Neural cell (in vitro differentiated cells): ENCODE measurements around the gene MARK2. TPM values are rescaled to one million over a fixed set of nuclear protein-coding genes. Genes with fewer than 3 reads are reported as not detected.
"Not testable (repeated sequence)": the region's sequence is repeated elsewhere in the genome, so short reads cannot be mapped to it uniquely, and the experiment has no call there.

Experiments used
- H2AFZ ChIP-seq: fragments of 200-600, 300-800 bp; sonication (generic), shearing (Covaris generic); 2 replicates; pipeline ENCODE4 v1.6.0; 2014; ENCODE audit warnings: low read depth, mild to moderate bottlenecking, antibody characterized with exemption, low read length, moderate library complexity
- H3F3A ChIP-seq: fragments of 200-600 bp; shearing (Covaris generic); 2 replicates; pipeline ENCODE4 v1.6.1; 2016; ENCODE audit warnings: mild to moderate bottlenecking, moderate library complexity, mixed read lengths, antibody characterized with exemption, low read length; ENCODE audit not compliant: insufficient read depth, poor library complexity, severe bottlenecking
- H3K27ac ChIP-seq: fragments of 200-600, 300-800 bp; sonication (generic), shearing (Covaris generic); 2 replicates; pipeline ENCODE4 v1.5.1; 2014; ENCODE audit warnings: mild to moderate bottlenecking, low read length, moderate library complexity
- H3K27me3 ChIP-seq: fragments of 300-800, 200-600 bp; sonication (generic), shearing (Covaris generic); 2 replicates; pipeline ENCODE4 v1.6.0; 2014; ENCODE audit warnings: mild to moderate bottlenecking, low read depth, low read length, moderate library complexity; ENCODE audit not compliant: insufficient read depth
- H3K36me3 ChIP-seq: fragments of 300-800, 200-600 bp; sonication (generic), shearing (Covaris generic); 2 replicates; pipeline ENCODE4 v1.5.1; 2014; ENCODE audit warnings: mild to moderate bottlenecking, antibody characterized with exemption, low read length, moderate library complexity; ENCODE audit not compliant: insufficient read depth
- H3K4me2 ChIP-seq: fragments of 300-800, 200-600 bp; sonication (generic), shearing (Covaris generic); 2 replicates; pipeline ENCODE4 v1.6.0; 2014; ENCODE audit warnings: mild to moderate bottlenecking, low read length
- H3K4me3 ChIP-seq: fragments of 300-800, 200-600 bp; sonication (generic), shearing (Covaris generic); 2 replicates; pipeline ENCODE4 v1.5.1; 2014; ENCODE audit warnings: mild to moderate bottlenecking, low read length, moderate library complexity
- H3K79me2 ChIP-seq: fragments of 200-600 bp; shearing (Covaris generic); replicated peaks from 2 replicates; pipeline ENCODE4 v1.6.0; 2014; ENCODE audit warnings: mild to moderate bottlenecking, low read length, moderate library complexity; ENCODE audit not compliant: insufficient read depth
- H3K9ac ChIP-seq: fragments of 300-800, 200-600 bp; sonication (generic), shearing (Covaris generic); 2 replicates; pipeline ENCODE4 v1.6.1; 2016; ENCODE audit warnings: mild to moderate bottlenecking, low read length, mixed read lengths
- H3K9me2 ChIP-seq: fragments of 200-600 bp; shearing (Covaris generic); 2 replicates; pipeline ENCODE4 v1.6.1; 2016; ENCODE audit warnings: mild to moderate bottlenecking, low read length, mixed read lengths; ENCODE audit not compliant: insufficient read depth
- H3K9me3 ChIP-seq: fragments of 200-600, 300-800 bp; sonication (generic), shearing (Covaris generic); 2 replicates; pipeline ENCODE4 v1.6.1; 2016; ENCODE audit warnings: mild to moderate bottlenecking, mixed run types, low read length, moderate library complexity, mixed read lengths
- H4K20me1 ChIP-seq: fragments of 200-600 bp; shearing (Covaris generic); 2 replicates; pipeline ENCODE4 v1.6.1; 2016; ENCODE audit warnings: mild to moderate bottlenecking, mixed run types; ENCODE audit not compliant: insufficient read depth
- EP300 ChIP-seq: fragments of 450-650 bp; conservative IDR thresholded peaks from 2 replicates; pipeline ENCODE4 v1.6.1; 2014; ENCODE audit warnings: antibody characterized with exemption, mild to moderate bottlenecking, moderate library complexity; ENCODE audit not compliant: poor library complexity, severe bottlenecking
- EZH2 ChIP-seq: fragments of 200-600, 300-800 bp; shearing (Covaris generic), sonication (generic); IDR thresholded peaks from 2 replicates; pipeline ENCODE4 v1.6.1; 2014; ENCODE audit warnings: antibody characterized with exemption, low read length, borderline replicate concordance, mild to moderate bottlenecking; ENCODE audit not compliant: insufficient read depth, poor library complexity, severe bottlenecking
- MXI1 ChIP-seq: fragments of 450-650 bp; conservative IDR thresholded peaks from 2 replicates; pipeline ENCODE4 v1.6.1; 2014; ENCODE audit warnings: antibody characterized with exemption, mild to moderate bottlenecking; ENCODE audit not compliant: poor library complexity, severe bottlenecking
- POLR2AphosphoS5 ChIP-seq: IDR thresholded peaks from 2 replicates; pipeline ENCODE4 v1.6.1; 2012
- RAD21 ChIP-seq: fragments of 450-650 bp; conservative IDR thresholded peaks from 2 replicates; pipeline ENCODE4 v1.6.1; 2014; ENCODE audit warnings: antibody characterized with exemption, mild to moderate bottlenecking, moderate library complexity
- SMC3 ChIP-seq: fragments of 450-650 bp; conservative IDR thresholded peaks from 2 replicates; pipeline ENCODE4 v1.6.1; 2014; ENCODE audit warnings: antibody characterized with exemption, mild to moderate bottlenecking, moderate library complexity; ENCODE audit not compliant: poor library complexity
- TAF1 ChIP-seq: IDR thresholded peaks from 2 replicates; pipeline ENCODE4 v1.6.1; 2012; ENCODE audit warnings: low read depth
- polyA plus RNA-seq: library from polyadenylated mRNA; depleted of rRNA; stranded (reverse); fragments of >200 nt; gene quantifications from 2 replicates; pipeline ENCODE4 v1.2.3, GENCODE V29; 2014
- TF ChIP-seq, protein P1 (sequence below): fragments of 450-650 bp; IDR thresholded peaks from 2 replicates; pipeline ENCODE4 v1.5.1; 2014; ENCODE audit warnings: antibody characterized with exemption, mild to moderate bottlenecking, moderate library complexity; ENCODE audit not compliant: poor library complexity, severe bottlenecking
- TF ChIP-seq, protein P2 (sequence below): IDR thresholded peaks from 2 replicates; pipeline ENCODE4 v1.6.1; 2012; ENCODE audit warnings: borderline replicate concordance

Gene MARK2
- polyA plus RNA-seq, 1 donor from 2014 or later, result 11.3 TPM

DNA sequence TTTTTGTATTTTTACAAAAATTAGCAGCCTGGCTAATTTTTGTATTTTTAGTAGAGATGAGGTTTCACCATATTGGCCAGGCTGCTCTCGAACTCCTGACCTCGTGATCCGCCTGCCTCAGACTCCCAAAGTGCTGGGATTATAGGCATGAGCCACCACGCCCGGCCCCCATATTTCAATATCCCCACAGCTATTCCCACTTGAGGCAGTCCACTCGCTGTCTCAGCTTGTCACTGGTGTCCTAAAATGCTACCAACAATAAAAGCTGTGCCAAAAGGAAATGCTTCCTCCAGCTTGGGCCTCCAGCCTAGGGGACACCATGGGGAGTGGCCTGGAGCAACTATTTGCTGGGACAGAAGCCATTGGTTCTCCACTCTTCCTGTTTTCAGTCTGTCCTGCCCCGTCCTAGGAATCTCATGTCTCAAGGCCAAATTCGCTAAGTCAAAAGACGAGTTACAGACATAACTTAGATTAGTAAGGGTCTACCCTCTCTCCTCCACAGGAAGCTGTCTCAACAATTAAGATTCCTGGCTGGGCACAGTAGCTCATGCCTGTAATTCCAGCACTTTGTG lies 33.0 kb upstream of the MARK2 start:
- TF ChIP-seq, protein P1, sequence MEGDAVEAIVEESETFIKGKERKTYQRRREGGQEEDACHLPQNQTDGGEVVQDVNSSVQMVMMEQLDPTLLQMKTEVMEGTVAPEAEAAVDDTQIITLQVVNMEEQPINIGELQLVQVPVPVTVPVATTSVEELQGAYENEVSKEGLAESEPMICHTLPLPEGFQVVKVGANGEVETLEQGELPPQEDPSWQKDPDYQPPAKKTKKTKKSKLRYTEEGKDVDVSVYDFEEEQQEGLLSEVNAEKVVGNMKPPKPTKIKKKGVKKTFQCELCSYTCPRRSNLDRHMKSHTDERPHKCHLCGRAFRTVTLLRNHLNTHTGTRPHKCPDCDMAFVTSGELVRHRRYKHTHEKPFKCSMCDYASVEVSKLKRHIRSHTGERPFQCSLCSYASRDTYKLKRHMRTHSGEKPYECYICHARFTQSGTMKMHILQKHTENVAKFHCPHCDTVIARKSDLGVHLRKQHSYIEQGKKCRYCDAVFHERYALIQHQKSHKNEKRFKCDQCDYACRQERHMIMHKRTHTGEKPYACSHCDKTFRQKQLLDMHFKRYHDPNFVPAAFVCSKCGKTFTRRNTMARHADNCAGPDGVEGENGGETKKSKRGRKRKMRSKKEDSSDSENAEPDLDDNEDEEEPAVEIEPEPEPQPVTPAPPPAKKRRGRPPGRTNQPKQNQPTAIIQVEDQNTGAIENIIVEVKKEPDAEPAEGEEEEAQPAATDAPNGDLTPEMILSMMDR, result no peak
- TF ChIP-seq, protein P2, sequence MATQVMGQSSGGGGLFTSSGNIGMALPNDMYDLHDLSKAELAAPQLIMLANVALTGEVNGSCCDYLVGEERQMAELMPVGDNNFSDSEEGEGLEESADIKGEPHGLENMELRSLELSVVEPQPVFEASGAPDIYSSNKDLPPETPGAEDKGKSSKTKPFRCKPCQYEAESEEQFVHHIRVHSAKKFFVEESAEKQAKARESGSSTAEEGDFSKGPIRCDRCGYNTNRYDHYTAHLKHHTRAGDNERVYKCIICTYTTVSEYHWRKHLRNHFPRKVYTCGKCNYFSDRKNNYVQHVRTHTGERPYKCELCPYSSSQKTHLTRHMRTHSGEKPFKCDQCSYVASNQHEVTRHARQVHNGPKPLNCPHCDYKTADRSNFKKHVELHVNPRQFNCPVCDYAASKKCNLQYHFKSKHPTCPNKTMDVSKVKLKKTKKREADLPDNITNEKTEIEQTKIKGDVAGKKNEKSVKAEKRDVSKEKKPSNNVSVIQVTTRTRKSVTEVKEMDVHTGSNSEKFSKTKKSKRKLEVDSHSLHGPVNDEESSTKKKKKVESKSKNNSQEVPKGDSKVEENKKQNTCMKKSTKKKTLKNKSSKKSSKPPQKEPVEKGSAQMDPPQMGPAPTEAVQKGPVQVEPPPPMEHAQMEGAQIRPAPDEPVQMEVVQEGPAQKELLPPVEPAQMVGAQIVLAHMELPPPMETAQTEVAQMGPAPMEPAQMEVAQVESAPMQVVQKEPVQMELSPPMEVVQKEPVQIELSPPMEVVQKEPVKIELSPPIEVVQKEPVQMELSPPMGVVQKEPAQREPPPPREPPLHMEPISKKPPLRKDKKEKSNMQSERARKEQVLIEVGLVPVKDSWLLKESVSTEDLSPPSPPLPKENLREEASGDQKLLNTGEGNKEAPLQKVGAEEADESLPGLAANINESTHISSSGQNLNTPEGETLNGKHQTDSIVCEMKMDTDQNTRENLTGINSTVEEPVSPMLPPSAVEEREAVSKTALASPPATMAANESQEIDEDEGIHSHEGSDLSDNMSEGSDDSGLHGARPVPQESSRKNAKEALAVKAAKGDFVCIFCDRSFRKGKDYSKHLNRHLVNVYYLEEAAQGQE, result no peak
- TF ChIP-seq SMC3, result no peak
- Histone ChIP-seq H4K20me1 (no peaks in the 10 kb centered on the region), H3K4me2 (no peak overlapping the region), H3K27ac (no peak overlapping the region), H3K9ac (no peak overlapping the region), H3K9me2 (no peaks in the 10 kb centered on the region), H3K36me3 (no peaks in the 10 kb centered on the region), H3F3A (no peaks in the 10 kb centered on the region), H3K79me2 (no peaks in the 10 kb centered on the region), H3K4me3 (no peak overlapping the region), H3K9me3 (no peaks in the 10 kb centered on the region), H3K27me3 (no peaks in the 10 kb centered on the region), H2AFZ (no peak overlapping the region)

DNA sequence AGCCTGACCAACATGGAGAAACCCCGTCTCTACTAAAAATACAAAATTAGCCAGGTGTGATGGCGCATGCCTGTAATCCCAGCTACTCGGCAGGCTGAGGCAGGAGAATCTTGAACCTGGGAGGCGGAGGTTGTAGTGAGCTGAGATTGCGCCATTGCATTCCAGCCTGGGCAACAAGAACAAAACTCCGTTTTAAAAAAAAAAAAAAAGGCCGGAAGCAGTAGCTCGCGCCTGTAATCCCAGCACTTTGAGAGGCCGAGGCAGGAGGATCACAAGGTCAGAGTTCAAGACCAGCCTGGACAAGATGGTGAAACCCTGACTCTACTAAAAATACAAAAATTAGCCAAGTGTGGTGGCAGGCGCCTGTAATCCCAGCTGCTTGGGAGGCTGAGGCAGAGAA lies 28.5 kb upstream of the MARK2 start:
- not testable (repeated sequence) for H3K9me3 ChIP-seq, H2AFZ ChIP-seq, H3K36me3 ChIP-seq, H3K9ac ChIP-seq, H3K9me2 ChIP-seq, H3K27me3 ChIP-seq, H3F3A ChIP-seq, H4K20me1 ChIP-seq, H3K4me2 ChIP-seq, H3K27ac ChIP-seq, H3K4me3 ChIP-seq
- peaks cover 22% of the 10 kb centered on the region for H3K79me2 ChIP-seq

- Histone ChIP-seq H3F3A (peaks cover 5% of the 10 kb centered on the region), H3K9me2 (no peaks in the 10 kb centered on the region), H3K4me2 (no peak overlapping the region), H3K9me3 (no peaks in the 10 kb centered on the region), H2AFZ (no peak overlapping the region), H4K20me1 (no peaks in the 10 kb centered on the region), H3K9ac (no peak overlapping the region), H3K27me3 (no peaks in the 10 kb centered on the region), H3K4me3 (no peak overlapping the region), H3K79me2 (peaks cover 33% of the 10 kb centered on the region), H3K36me3 (no peaks in the 10 kb centered on the region), H3K27ac (no peak overlapping the region)
- TF ChIP-seq EZH2, result no peak
- TF ChIP-seq POLR2AphosphoS5, result no peak
- no peak for TF ChIP-seq EP300
- no peak for TF ChIP-seq SMC3
- TF ChIP-seq, protein P2, result no peak
- no peak for TF ChIP-seq MXI1
- no peak for TF ChIP-seq TAF1
- TF ChIP-seq, protein P1, result no peak
- no peak for TF ChIP-seq RAD21
Measured at GRCh38 chr11:63811522-63811921, 27.4 kb upstream of the MARK2 start.
